OCI-LY3 (cell line): Measurements from ENCODE around the gene TEX35.

Experiments used
- EZH2phosphoT487 ChIP-seq: fragments of 200-600 bp; shearing (Covaris generic); IDR thresholded peaks from 2 replicates; pipeline ENCODE4 v1.6.1; 2018; ENCODE audit warnings: antibody characterized with exemption, mixed run types, low read depth
- TF ChIP-seq, protein P1 (sequence below): fragments of 200-600, 300-600 bp; sonication (generic); IDR thresholded peaks from 2 replicates; pipeline ENCODE4 v1.5.1; 2014; ENCODE audit warnings: antibody characterized with exemption, low read length, low read depth

DNA sequence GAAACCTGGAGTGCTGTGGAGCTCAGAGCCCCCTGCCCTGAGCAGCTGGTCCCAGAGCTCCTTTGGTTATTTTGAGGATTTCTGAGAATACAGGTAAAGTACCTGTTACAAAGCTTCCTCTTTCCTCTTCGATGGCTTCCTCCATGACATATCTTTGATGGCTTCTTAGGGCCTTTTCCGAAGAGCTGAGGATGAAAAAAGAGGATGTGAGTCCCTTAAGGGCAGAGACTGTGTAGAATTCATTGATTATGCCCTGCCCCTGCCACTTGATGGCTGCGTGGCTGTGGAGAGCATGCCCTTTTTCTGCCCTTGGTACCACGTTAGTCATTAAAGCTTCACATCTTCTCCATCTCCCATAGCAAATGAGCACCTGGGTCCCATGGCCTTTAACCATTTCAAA is 14.2 kb downstream of the TEX35 start:
- TF ChIP-seq, protein P1, sequence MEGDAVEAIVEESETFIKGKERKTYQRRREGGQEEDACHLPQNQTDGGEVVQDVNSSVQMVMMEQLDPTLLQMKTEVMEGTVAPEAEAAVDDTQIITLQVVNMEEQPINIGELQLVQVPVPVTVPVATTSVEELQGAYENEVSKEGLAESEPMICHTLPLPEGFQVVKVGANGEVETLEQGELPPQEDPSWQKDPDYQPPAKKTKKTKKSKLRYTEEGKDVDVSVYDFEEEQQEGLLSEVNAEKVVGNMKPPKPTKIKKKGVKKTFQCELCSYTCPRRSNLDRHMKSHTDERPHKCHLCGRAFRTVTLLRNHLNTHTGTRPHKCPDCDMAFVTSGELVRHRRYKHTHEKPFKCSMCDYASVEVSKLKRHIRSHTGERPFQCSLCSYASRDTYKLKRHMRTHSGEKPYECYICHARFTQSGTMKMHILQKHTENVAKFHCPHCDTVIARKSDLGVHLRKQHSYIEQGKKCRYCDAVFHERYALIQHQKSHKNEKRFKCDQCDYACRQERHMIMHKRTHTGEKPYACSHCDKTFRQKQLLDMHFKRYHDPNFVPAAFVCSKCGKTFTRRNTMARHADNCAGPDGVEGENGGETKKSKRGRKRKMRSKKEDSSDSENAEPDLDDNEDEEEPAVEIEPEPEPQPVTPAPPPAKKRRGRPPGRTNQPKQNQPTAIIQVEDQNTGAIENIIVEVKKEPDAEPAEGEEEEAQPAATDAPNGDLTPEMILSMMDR: no peak
- no peak for TF ChIP-seq EZH2phosphoT487
